ENCODE measurements around the gene PTH.

The PTH gene

GRCh38 chr11:13495929-13496328 is at the start of gene PTH:
PTH (minus strand) TSS chr11:13495997; CDS start chr11:13492855, 3,142 bp downstream.
- Histone ChIP-seq H3K9me3 (ENCODE audit: insufficient read depth, low read depth, low read length) (no peaks in the 10 kb centered on the region), H3K9me2 (replicated peaks; ENCODE audit: low read depth, low read length) (no peaks in the 10 kb centered on the region), H3K36me3 (ENCODE audit: insufficient read depth, low read length) (no peaks in the 10 kb centered on the region), H3K4me1 (ENCODE audit: insufficient read depth, low read length, poor library complexity, severe bottlenecking) (no peaks in the 10 kb centered on the region), H3K4me2 (ENCODE audit: low read depth, low read length, poor library complexity, severe bottlenecking) (no peak within 1 kb of the TSS), H4K20me1 (ENCODE audit: insufficient read depth, low read length, poor library complexity, severe bottlenecking) (no peaks in the 10 kb centered on the region), H3F3A (ENCODE audit: low read depth) (no peaks in the 10 kb centered on the region), H2AFZ (ENCODE audit: low read length) (no peak within 1 kb of the TSS), H3K4me3 (ENCODE audit: low read length, poor library complexity, severe bottlenecking) (no peak within 1 kb of the TSS), H3K27me3 (ENCODE audit: insufficient read depth, low read length, poor library complexity, severe bottlenecking) (no peaks in the 10 kb centered on the region), H3K79me2 (ENCODE audit: insufficient read depth, low read length) (no peaks in the 10 kb centered on the region), H3K9ac (ENCODE audit: low read depth, low read length, poor library complexity, severe bottlenecking) (no peak within 1 kb of the TSS)
- no peak for TF ChIP-seq EZH2phosphoT487 (IDR thresholded peaks at IDR 0.05; ENCODE audit: borderline replicate concordance)
- TF ChIP-seq, protein P1, sequence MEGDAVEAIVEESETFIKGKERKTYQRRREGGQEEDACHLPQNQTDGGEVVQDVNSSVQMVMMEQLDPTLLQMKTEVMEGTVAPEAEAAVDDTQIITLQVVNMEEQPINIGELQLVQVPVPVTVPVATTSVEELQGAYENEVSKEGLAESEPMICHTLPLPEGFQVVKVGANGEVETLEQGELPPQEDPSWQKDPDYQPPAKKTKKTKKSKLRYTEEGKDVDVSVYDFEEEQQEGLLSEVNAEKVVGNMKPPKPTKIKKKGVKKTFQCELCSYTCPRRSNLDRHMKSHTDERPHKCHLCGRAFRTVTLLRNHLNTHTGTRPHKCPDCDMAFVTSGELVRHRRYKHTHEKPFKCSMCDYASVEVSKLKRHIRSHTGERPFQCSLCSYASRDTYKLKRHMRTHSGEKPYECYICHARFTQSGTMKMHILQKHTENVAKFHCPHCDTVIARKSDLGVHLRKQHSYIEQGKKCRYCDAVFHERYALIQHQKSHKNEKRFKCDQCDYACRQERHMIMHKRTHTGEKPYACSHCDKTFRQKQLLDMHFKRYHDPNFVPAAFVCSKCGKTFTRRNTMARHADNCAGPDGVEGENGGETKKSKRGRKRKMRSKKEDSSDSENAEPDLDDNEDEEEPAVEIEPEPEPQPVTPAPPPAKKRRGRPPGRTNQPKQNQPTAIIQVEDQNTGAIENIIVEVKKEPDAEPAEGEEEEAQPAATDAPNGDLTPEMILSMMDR (conservative IDR thresholded peaks at IDR 0.05; ENCODE audit: low read length), result no peak

GRCh38 chr11:13538044-13538443 is 42.2 kb upstream of the PTH start:
- Histone ChIP-seq H2AFZ (ENCODE audit: low read length) (no peak overlapping the region), H3K4me3 (ENCODE audit: low read length, poor library complexity, severe bottlenecking) (no peak overlapping the region), H3K27me3 (ENCODE audit: insufficient read depth, low read length, poor library complexity, severe bottlenecking) (no peaks in the 10 kb centered on the region), H3K36me3 (ENCODE audit: insufficient read depth, low read length) (no peaks in the 10 kb centered on the region), H3K9ac (ENCODE audit: low read depth, low read length, poor library complexity, severe bottlenecking) (no peak overlapping the region), H3F3A (ENCODE audit: low read depth) (no peaks in the 10 kb centered on the region), H3K9me2 (replicated peaks; ENCODE audit: low read depth, low read length) (no peaks in the 10 kb centered on the region), H4K20me1 (ENCODE audit: insufficient read depth, low read length, poor library complexity, severe bottlenecking) (no peaks in the 10 kb centered on the region), H3K9me3 (ENCODE audit: insufficient read depth, low read depth, low read length) (peaks cover 11% of the 10 kb centered on the region; the same call in 1 of the 2 replicates), H3K4me2 (ENCODE audit: low read depth, low read length, poor library complexity, severe bottlenecking) (no peak overlapping the region), H3K79me2 (ENCODE audit: insufficient read depth, low read length) (no peaks in the 10 kb centered on the region), H3K4me1 (ENCODE audit: insufficient read depth, low read length, poor library complexity, severe bottlenecking) (no peaks in the 10 kb centered on the region)
- TF ChIP-seq, protein P1 (conservative IDR thresholded peaks at IDR 0.05; ENCODE audit: low read length), result no peak
- TF ChIP-seq EZH2phosphoT487 (IDR thresholded peaks at IDR 0.05; ENCODE audit: borderline replicate concordance), result no peak

DNA sequence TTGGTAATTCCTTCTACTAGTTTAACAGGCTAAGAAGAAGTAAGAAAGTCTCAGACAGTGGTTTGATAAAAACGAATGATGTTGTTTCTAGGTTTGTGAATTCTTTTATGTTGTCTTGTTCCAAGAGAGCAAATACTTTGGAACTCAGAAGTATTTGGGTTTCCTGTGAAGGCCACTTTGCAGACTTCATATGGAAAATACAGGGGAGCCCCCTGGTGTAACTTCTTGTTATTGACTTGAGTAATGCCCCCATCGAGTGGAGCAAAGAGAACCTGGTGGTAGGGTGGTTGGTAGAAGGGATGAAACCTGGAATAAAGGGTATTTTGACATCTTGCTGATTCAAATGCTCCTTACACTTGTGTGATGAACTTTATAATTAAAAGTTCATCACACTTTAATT is 40.0 kb upstream of the PTH start:
- Histone ChIP-seq H2AFZ (ENCODE audit: low read length) (no peak overlapping the region), H3K9me3 (ENCODE audit: insufficient read depth, low read depth, low read length) (peaks cover 11% of the 10 kb centered on the region; the same call in 1 of the 2 replicates), H3F3A (ENCODE audit: low read depth) (no peaks in the 10 kb centered on the region), H3K9ac (ENCODE audit: low read depth, low read length, poor library complexity, severe bottlenecking) (no peak overlapping the region), H3K4me2 (ENCODE audit: low read depth, low read length, poor library complexity, severe bottlenecking) (no peak overlapping the region), H3K9me2 (replicated peaks; ENCODE audit: low read depth, low read length) (no peaks in the 10 kb centered on the region), H3K4me3 (ENCODE audit: low read length, poor library complexity, severe bottlenecking) (no peak overlapping the region), H3K36me3 (ENCODE audit: insufficient read depth, low read length) (no peaks in the 10 kb centered on the region), H3K27me3 (ENCODE audit: insufficient read depth, low read length, poor library complexity, severe bottlenecking) (no peaks in the 10 kb centered on the region), H4K20me1 (ENCODE audit: insufficient read depth, low read length, poor library complexity, severe bottlenecking) (no peaks in the 10 kb centered on the region), H3K79me2 (ENCODE audit: insufficient read depth, low read length) (no peaks in the 10 kb centered on the region), H3K4me1 (ENCODE audit: insufficient read depth, low read length, poor library complexity, severe bottlenecking) (no peaks in the 10 kb centered on the region)
- TF ChIP-seq, protein P1 (conservative IDR thresholded peaks at IDR 0.05; ENCODE audit: low read length), result peak; percentile 51
- TF ChIP-seq EZH2phosphoT487 (IDR thresholded peaks at IDR 0.05; ENCODE audit: borderline replicate concordance), result no peak
